D341Med (cell line): ENCODE results near the gene PPP2R2B.
"Not testable (repeated sequence)": the region's sequence is repeated elsewhere in the genome, so short reads cannot be mapped to it uniquely, and the experiment has no call there.

ENCODE experiments used
- DNase-seq: peaks from one replicate; pipeline ENCODE4 v3.0.0; 2012; ENCODE audit warnings: low spot score

Gene PPP2R2B

GRCh38 chr5:146734936-146735577, 143.5 kb downstream of the PPP2R2B start:
- no peak for DNase-seq

DNA sequence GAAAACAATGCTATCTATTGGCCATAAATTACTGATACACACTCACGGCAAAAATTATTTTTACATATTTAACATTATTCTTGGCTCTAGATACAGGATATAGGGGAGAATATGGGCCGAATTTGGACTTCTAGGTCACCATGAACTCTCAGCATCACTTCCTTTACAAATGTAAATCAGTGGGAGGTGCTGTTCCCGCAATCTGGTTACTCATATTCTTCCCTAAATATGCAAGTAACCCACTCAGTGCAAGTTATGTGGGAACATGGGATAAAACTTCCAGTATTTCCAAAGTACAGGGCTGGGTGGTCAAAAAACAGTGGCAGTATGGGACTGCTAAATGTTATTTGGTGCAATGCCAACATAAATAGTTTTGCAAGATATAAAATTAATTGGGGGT, 145.6 kb downstream of the PPP2R2B start:
- DNase-seq, result no peak

DNA sequence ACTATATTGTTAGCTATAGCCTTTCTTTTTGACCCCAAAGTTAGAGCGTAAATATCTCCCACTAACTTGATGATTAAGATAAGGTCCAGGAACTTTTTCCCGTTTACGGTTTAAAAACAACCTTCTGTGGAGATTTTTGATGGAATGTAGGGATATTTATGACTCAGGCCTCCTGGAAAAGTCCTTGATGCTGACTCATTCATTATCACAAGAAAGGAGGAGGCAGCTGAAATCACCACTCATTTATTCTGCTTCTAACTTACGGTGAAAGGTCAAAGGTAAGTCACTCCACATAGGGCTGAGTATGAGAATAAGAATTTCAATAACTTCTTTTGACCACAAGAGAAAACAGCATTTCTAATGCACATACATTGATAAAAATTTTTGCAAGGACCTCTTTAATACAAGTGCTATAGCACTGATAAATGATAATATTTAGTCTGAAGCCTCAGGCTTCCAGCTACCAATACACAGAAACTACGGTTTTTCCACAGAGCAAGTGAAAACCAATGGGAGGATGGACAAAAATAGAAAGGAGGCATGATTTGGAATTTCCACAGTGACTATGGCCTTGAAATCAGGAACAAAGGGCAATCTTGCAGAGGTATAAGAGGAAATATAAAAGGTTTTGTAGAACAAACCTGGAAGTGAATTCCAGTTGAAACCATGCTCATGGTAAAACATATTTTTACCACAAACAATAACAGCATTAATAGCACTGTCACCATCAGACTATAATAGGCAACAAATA, 146.5 kb downstream of the PPP2R2B start:
- no peak for DNase-seq

GRCh38 chr5:146728746-146729145, 149.8 kb downstream of the PPP2R2B start:
- DNase-seq, result not testable (repeated sequence)

DNA sequence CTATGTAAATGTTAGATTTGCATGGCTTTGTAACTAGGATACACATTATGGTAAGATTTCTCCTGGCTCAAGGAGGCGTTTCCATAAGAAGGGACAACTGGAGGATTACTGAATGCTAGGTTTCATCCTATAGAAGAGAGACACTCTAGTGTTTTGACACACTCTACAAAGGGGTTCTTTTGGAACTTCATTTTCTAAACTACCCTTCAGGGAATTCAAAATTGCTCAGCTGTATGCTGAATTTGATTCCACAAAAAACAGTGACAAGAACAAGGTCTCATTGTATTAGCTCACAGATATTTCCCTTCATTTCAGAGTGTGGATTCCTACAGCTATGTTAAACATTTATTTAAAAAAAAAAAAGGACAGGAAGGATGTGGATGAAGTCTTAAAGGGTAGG, 151.7 kb downstream of the PPP2R2B start:
- no peak for DNase-seq

- DNase-seq, result no peak
Observed at GRCh38 chr5:146726020-146726419, 152.5 kb downstream of the PPP2R2B start.

- no peak for DNase-seq
Observed at GRCh38 chr5:146725025-146725424, 153.5 kb downstream of the PPP2R2B start.

DNA sequence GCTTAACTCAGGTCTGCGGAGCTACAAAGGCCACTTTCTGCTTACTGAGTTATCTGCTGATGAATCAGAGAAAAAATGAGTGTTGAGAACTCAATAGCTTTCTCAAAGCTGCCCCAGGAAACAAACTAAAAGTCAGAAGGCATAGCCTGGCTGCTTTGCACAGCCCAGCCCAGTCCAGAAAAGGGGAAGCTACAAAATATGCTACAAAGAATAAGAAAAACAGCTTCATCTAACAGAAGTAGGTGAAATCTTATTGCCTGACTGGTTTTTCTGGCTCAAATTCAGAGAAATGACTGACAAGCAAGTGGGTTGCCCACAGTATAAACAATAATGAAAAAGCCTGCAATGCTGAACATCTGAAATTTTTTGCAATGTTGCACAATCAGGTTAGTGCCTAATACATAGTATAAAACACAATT, 156.2 kb downstream of the PPP2R2B start:
- DNase-seq, result no peak

DNA sequence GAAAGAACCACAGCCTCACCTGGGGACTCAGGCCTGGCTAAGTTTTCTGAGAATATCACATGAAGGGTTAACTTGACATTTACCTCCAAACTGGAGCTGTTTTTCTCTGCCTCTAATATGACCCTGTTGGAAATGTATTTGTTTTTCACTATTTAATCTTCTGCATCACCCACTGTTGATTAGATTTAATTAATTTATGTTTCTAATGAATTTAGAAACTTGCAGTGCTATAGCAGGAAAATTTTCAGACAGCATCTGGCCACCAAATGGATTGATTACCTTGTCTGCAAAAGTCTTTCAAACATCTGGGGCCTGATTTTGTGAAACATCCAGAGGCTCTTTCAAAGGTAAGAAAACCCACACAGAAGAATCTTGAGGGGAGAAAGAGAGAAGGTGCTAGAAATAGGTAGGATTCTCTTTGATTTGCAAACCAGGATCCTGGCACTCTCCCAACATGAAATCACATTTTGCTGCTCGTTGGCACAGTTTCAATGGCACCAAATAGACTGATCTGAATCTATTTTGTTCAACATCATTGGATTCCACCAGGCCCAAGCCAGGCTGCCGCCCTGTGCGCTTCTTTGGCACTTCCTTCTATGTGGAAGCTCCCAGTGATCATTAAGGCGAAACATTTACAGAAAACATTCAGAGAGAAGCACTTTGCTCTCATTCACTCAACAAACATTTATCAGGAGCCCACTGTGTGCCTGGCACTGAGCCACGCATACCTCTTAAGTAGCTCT, 157.3 kb downstream of the PPP2R2B start:
- no peak for DNase-seq

GRCh38 chr5:146720107-146720506, 158.4 kb downstream of the PPP2R2B start:
- DNase-seq, result no peak

GRCh38 chr5:146719179-146719578, 159.4 kb downstream of the PPP2R2B start:
- DNase-seq, result no peak

DNA sequence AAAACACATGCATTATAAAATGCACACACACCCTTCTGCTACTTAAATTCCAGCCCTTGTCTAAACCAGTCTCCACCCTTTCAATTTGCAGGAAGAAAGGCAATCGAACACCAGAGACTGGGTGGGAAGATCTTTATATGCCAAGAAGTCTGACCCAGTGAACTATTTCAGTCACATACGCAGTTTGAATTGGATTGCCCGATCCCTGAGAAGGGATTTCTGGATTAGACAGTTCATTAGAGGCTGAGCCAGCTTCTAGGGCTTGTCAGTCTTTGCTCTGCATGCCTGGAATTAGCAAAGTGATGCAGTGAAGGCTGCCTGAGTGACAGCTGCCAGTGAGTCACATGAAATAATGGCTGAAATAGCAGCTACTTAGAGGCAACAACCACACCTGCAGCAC, 159.9 kb downstream of the PPP2R2B start:
- peak; percentile 52 for DNase-seq

DNA sequence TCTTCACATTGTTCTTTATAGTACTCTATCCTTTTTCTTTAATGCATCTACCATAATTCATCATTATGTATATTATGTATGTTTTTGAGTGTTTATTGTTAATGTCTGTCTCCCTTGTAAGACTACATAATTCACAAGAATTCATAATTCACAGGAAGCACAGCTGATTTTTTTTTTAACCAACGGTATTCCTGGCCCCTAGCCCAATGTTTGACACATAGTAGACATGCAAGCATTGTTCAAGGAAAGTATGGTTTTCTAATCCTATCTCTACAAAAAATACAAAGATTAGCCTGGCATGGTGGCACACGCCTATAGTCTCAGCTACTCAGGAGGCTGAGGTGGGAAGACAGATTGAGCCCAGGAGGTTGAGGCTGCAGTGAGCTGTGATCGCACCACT, 160.6 kb downstream of the PPP2R2B start:
- DNase-seq, result no peak

GRCh38 chr5:146716636-146717035, 161.9 kb downstream of the PPP2R2B start:
- DNase-seq, result no peak

DNA sequence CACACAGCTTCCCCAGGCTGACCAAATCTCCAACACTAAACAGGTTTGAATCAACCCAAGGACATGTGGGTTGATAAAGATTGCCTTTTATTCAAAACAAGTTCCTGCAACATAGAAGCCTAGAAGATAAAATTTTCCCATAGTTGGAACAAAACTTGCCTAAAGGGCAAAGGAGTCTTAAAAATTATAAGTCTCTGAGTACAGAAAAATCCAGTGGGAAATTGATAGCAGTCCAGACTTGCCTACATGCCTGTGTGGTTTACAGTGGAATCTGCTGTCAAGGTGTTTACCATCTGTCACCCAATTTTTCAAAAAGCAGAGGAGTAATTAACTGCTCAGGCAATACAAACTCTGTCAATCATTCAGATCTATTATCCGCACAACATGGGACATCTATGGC, 168.2 kb downstream of the PPP2R2B start:
- no peak for DNase-seq

DNA sequence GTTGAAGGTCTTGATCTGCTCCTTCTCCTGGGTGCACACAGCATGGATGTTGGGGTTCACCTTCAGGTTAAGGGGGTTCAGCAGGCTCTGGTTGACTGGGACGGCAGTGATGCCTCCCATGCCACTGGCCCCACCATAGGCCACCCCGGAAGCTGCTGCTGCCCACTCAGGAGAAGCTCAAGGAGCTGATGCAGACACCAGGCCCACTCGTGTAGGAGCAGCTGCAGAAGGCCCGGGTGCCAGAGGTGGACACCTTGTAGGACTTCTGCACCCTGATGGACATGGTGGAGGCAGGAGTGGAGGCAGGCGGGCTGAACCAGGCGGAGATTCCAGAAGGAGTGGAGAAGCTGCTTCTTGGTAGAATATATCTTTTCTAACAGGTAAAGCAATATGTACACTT, 171.2 kb downstream of the PPP2R2B start:
- no peak for DNase-seq

- DNase-seq, result no peak
Observed at GRCh38 chr5:146706321-146706972, 172.1 kb downstream of the PPP2R2B start.

DNA sequence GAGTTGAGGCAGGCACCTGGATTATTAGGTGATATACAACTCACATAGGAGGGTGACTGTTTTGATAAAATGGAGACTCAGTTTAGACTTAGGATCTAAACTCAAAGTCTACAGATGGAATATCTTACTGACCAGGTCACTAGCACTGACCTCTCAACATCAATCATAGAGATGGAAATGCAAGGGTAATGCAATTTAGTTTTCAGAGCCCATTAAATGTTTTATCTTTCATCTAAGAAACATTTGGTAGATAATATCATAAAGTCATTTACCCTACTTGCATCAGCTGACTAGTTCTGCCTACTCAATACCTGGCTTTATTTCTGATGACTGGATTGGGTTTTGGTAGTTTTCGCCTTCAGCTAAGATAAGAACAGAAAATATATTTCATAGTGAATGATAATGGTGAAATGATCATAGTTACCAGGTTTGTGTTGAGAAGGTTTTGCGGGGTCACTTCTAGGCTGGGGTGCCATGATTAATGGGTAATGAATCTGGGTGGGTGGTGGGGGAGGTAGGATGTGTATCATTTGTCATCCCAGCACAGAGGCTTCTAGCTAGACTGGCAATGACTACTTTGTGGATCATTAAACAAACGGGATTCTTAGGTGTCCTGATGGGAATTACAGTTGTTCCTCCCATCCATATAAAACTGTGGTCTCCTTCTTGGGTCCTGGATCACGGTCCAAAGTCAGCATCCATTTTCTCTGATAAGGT, 173.4 kb downstream of the PPP2R2B start:
- DNase-seq, result no peak

GRCh38 chr5:146703899-146704298, 174.7 kb downstream of the PPP2R2B start:
- DNase-seq, result no peak

DNA sequence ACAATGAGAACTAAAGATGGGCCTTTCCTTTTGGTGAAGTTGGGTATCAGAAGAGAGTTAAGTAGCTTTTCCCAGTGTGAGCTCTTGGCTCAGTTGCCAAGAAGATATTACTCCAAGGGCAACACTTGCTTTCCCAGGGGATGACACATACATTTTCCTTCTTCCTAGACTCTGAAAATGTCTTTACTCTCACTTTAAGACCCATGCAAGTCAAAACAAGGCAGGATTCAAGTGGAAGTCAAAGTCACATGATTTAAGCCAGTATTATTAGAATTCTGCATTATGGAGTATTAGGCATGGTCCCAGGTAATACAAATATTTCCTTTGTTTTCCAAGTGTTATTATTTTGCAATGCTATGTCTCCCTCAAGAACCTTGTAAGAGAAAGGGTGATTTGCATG, 175.1 kb downstream of the PPP2R2B start:
- DNase-seq, result no peak

- DNase-seq, result no peak
Observed at GRCh38 chr5:146699664-146700418, 178.7 kb downstream of the PPP2R2B start.
